Endothelial cell (in vitro differentiated cells): ENCODE results near the gene DNER. TPM values are rescaled to one million over a fixed set of nuclear protein-coding genes. Genes with fewer than 3 reads are reported as not detected.

Source experiments
- DNase-seq: peaks from one replicate; pipeline ENCODE4 v3.0.0; 2021; ENCODE audit warnings: low spot score
- H3K27ac Mint-ChIP-seq: one replicate; pipeline ENCODE4 v1.8.0; 2021; ENCODE audit warnings: mixed read lengths, inconsistent platforms; ENCODE audit not compliant: unreplicated experiment
- H3K27me3 Mint-ChIP-seq: one replicate; pipeline ENCODE4 v1.8.0; 2021; ENCODE audit warnings: mild to moderate bottlenecking, moderate library complexity, mixed read lengths, inconsistent platforms; ENCODE audit not compliant: unreplicated experiment
- H3K36me3 Mint-ChIP-seq: one replicate; pipeline ENCODE4 v1.8.0; 2021; ENCODE audit warnings: mild to moderate bottlenecking, low read depth, mixed read lengths, inconsistent platforms; ENCODE audit not compliant: unreplicated experiment
- H3K4me1 Mint-ChIP-seq: one replicate; pipeline ENCODE4 v1.8.0; 2021; ENCODE audit warnings: mild to moderate bottlenecking, mixed read lengths, inconsistent platforms; ENCODE audit not compliant: unreplicated experiment
- H3K4me3 Mint-ChIP-seq: one replicate; pipeline ENCODE4 v1.8.0; 2021; ENCODE audit warnings: mild to moderate bottlenecking, mixed read lengths, inconsistent platforms; ENCODE audit not compliant: unreplicated experiment
- H3K9me3 Mint-ChIP-seq: one replicate; pipeline ENCODE4 v1.8.0; 2021; ENCODE audit warnings: mixed read lengths, inconsistent platforms; ENCODE audit not compliant: unreplicated experiment
- total RNA-seq: library from RNA; stranded (reverse); fragmentation: NEBNext Ultra II Directional; extraction: Animal tissue kit (Norgen Biotek cat#: 25700); gene quantifications from one replicate; pipeline ENCODE4 v1.2.1, GENCODE V29; 2021; ENCODE audit not compliant: unreplicated experiment
- TF ChIP-seq, protein P1 (sequence below): fragments of 200-600 bp; sonication (generic); IDR thresholded peaks from one replicate; pipeline ENCODE4 v1.5.0; 2021; ENCODE audit warnings: antibody characterized with exemption; ENCODE audit not compliant: unreplicated experiment

Gene DNER
- total RNA-seq, 1 donor from 2014 or later, result 0.15 TPM

DNA sequence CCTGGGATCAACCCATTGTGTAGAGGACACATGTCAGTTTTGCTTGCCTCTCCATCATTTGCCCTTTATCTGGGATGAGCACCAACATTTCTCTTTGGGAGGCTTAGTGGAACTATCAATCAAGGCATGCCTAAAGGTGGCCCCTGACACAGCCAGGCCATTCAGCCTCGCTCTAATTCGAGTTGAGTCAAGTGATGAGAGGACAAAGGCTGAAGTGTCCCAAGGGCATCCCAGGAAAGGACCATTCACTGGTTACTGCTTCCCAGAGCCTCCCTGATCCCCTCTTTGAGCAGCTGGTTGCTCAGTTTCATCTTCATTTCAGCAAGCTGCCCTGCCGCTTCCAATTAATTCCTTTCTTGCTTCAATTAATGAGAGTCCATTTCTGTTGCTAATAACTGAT lies 63.5 kb downstream of the DNER start:
- Mint-ChIP-seq H3K4me3 (no peak overlapping the region), H3K4me1 (peaks cover 2% of the 10 kb centered on the region), H3K36me3 (no peaks in the 10 kb centered on the region), H3K27ac (no peak overlapping the region), H3K27me3 (peaks cover 2% of the 10 kb centered on the region), H3K9me3 (no peaks in the 10 kb centered on the region)
- no peak for DNase-seq
- TF ChIP-seq, protein P1, sequence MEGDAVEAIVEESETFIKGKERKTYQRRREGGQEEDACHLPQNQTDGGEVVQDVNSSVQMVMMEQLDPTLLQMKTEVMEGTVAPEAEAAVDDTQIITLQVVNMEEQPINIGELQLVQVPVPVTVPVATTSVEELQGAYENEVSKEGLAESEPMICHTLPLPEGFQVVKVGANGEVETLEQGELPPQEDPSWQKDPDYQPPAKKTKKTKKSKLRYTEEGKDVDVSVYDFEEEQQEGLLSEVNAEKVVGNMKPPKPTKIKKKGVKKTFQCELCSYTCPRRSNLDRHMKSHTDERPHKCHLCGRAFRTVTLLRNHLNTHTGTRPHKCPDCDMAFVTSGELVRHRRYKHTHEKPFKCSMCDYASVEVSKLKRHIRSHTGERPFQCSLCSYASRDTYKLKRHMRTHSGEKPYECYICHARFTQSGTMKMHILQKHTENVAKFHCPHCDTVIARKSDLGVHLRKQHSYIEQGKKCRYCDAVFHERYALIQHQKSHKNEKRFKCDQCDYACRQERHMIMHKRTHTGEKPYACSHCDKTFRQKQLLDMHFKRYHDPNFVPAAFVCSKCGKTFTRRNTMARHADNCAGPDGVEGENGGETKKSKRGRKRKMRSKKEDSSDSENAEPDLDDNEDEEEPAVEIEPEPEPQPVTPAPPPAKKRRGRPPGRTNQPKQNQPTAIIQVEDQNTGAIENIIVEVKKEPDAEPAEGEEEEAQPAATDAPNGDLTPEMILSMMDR, result no peak

DNA sequence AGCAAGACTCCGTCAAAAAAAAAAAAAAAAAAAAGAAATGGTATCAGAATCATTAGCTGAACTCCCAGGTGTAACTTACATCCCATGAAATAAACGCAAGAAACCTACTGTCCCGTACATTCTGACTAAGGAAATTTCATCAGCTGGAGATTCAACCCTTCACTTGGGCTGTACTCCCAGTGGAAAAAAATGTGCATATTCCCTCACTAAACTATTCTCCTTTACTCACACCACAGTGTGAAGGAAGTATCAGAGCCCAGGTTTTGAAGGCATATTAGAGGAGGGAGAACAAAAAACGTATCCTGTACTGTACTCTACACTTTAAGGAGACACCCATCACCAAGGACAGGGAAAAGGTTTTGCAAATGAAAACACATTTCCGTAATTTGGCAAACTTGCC lies 64.3 kb downstream of the DNER start:
- Mint-ChIP-seq H3K9me3 (no peaks in the 10 kb centered on the region), H3K4me3 (no peak overlapping the region), H3K27ac (no peak overlapping the region), H3K27me3 (peaks cover 2% of the 10 kb centered on the region), H3K4me1 (peaks cover 2% of the 10 kb centered on the region), H3K36me3 (no peaks in the 10 kb centered on the region)
- DNase-seq, result no peak
- TF ChIP-seq, protein P1, result no peak

DNA sequence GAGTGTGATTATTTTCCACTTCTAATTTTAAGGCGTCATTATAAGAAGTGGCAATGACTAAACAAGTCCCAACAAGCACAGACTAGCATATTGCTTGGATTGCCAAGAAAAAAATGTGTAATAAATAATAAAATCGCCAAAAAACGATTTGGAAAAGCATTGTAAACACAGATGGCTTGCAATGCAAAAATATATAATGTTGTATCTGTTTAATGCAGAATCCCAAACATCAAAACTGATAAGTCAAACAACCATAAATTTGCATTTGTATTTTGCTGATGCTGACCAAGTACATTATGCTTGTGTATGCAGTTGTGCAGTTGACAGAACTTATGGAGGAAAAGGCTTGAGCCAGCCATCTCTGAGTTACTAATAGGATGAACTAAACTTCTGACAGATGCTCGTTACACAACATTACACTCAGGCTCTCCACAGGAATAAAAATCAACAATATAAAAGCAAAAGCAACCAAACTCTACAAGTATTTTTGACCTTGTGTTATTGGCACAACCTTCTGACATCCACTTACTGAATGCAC lies 68.1 kb downstream of the DNER start:
- TF ChIP-seq, protein P1, result no peak
- no peaks in the 10 kb centered on the region for H3K36me3 Mint-ChIP-seq
- no peaks in the 10 kb centered on the region for H3K27me3 Mint-ChIP-seq
- no peak overlapping the region for H3K4me3 Mint-ChIP-seq
- no peaks in the 10 kb centered on the region for H3K4me1 Mint-ChIP-seq
- no peak overlapping the region for H3K27ac Mint-ChIP-seq
- no peak for DNase-seq
- H3K9me3 Mint-ChIP-seq, result no peaks in the 10 kb centered on the region

DNA sequence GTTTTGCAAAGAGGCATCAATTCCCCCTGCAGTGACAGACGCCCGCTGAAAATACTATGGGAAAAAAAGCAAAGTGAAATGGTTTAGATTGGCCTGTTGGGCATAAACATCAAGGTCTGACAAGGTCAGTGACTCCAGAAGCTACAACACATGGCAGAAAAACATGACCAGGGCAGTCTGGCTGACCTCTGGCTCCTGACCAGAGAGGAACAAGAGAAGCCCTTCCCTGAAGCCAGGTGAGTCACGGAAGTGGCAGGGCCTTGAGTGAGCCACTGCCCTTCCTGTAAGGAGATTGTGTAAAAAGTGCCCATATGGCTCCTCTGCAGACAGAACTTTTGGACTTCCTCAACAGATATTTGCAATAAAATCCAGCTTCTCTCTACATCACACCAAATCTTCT lies 72.0 kb downstream of the DNER start:
- Mint-ChIP-seq H3K9me3 (no peaks in the 10 kb centered on the region), H3K36me3 (no peaks in the 10 kb centered on the region), H3K4me1 (no peaks in the 10 kb centered on the region), H3K4me3 (no peak overlapping the region), H3K27ac (no peak overlapping the region), H3K27me3 (no peaks in the 10 kb centered on the region)
- no peak for DNase-seq
- TF ChIP-seq, protein P1, result no peak

DNA sequence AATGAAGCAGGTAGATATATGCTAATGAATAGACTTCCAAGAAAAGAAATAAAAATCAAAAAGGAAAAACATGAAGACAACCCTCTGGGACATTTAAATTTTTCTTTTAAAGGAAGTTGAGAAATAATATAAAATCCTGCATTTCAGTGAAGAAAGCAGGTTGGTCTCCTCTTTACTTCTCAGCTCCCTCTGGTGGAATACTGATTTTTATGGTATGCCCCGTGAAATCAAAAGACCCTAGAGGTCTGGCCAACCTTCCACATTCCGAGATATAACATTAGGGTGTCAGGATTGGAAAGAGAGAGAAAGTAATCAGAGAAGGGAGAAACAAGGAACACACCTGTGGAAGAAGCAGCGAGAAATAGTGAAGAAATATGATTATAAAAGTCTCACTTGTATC lies 72.7 kb downstream of the DNER start:
- Mint-ChIP-seq H3K4me3 (no peak overlapping the region), H3K27ac (no peak overlapping the region), H3K9me3 (no peaks in the 10 kb centered on the region), H3K27me3 (no peaks in the 10 kb centered on the region), H3K36me3 (no peaks in the 10 kb centered on the region), H3K4me1 (peaks cover 3% of the 10 kb centered on the region)
- no peak for DNase-seq
- TF ChIP-seq, protein P1, result no peak
